MM.1S (cell line): ENCODE measurements around the gene SIX3.

Source experiments
- DNase-seq: peaks from one replicate; pipeline ENCODE4 v3.0.0-alpha.2; 2015
- H2AFZ ChIP-seq: fragments of 300-600 bp; sonication (generic); 2 replicates; pipeline ENCODE4 v1.6.0; 2016; ENCODE audit warnings: antibody characterized with exemption, low read length
- H3F3A ChIP-seq: fragments of 300-600 bp; sonication (generic); 2 replicates; pipeline ENCODE4 v1.6.1; 2016; ENCODE audit warnings: mild to moderate bottlenecking, antibody characterized with exemption, low read length, moderate library complexity, mixed read lengths; ENCODE audit not compliant: insufficient read depth
- H3K27ac ChIP-seq: fragments of 300-600 bp; sonication (generic); 2 replicates; pipeline ENCODE4 v1.5.1; 2016; ENCODE audit warnings: mild to moderate bottlenecking, low read length
- H3K27me3 ChIP-seq: fragments of 300-600 bp; sonication (generic); replicated peaks from 2 replicates; pipeline ENCODE4 v1.6.0; 2016; ENCODE audit warnings: low read length; ENCODE audit not compliant: insufficient read depth
- H3K36me3 ChIP-seq: fragments of 300-600 bp; sonication (generic); replicated peaks from 2 replicates; pipeline ENCODE4 v1.6.1; 2016; ENCODE audit warnings: mild to moderate bottlenecking, low read length, mixed read lengths; ENCODE audit not compliant: insufficient read depth
- H3K4me1 ChIP-seq: fragments of 300-600 bp; sonication (generic); 2 replicates; pipeline ENCODE4 v1.6.1; 2016; ENCODE audit warnings: low read length, mixed read lengths
- H3K4me2 ChIP-seq: fragments of 300-600 bp; sonication (generic); 2 replicates; pipeline ENCODE4 v1.6.0; 2016; ENCODE audit warnings: low read depth, low read length
- H3K4me3 ChIP-seq: fragments of 300-600 bp; sonication (generic); 2 replicates; pipeline ENCODE4 v1.5.1; 2016; ENCODE audit warnings: low read length, mixed read lengths
- H3K79me2 ChIP-seq: fragments of 300-600 bp; sonication (generic); 2 replicates; pipeline ENCODE4 v1.6.1; 2016; ENCODE audit warnings: mixed run types, low read length, mixed read lengths
- H3K9ac ChIP-seq: fragments of 300-600 bp; sonication (generic); 2 replicates; pipeline ENCODE4 v1.6.1; 2016; ENCODE audit warnings: low read length, mixed read lengths
- H3K9me2 ChIP-seq: fragments of 300-600 bp; sonication (generic); replicated peaks from 2 replicates; pipeline ENCODE4 v1.6.1; 2016; ENCODE audit warnings: mild to moderate bottlenecking, low read length, mixed read lengths; ENCODE audit not compliant: insufficient read depth
- H3K9me3 ChIP-seq: fragments of 300-600 bp; sonication (generic); replicated peaks from 2 replicates; pipeline ENCODE4 v1.6.1; 2016; ENCODE audit warnings: mild to moderate bottlenecking, low read length, mixed read lengths; ENCODE audit not compliant: insufficient read depth
- H4K20me1 ChIP-seq: fragments of 300-600 bp; sonication (generic); 2 replicates; pipeline ENCODE4 v1.6.1; 2016; ENCODE audit warnings: mild to moderate bottlenecking, low read length, moderate library complexity, mixed read lengths; ENCODE audit not compliant: insufficient read depth
- CTCF ChIP-seq: fragments of 300-600 bp; sonication (generic); IDR thresholded peaks from 2 replicates; pipeline ENCODE4 v1.5.1; 2016; ENCODE audit warnings: antibody characterized with exemption, low read length, mixed read lengths
- EZH2 ChIP-seq: fragments of 300-600 bp; sonication (generic); optimal IDR thresholded peaks from 2 replicates; pipeline ENCODE3; 2017; ENCODE audit warnings: low read depth, mild to moderate bottlenecking, antibody characterized with exemption, low read length, mixed read lengths
- EZH2phosphoT487 ChIP-seq: fragments of 300-600 bp; sonication (generic); IDR thresholded peaks from 2 replicates; pipeline ENCODE4 v1.6.1; 2018; ENCODE audit warnings: antibody characterized with exemption, low read length

Gene SIX3

GRCh38 chr2:44981714-44982108, 40.2 kb downstream of the SIX3 start:
- Histone ChIP-seq H2AFZ (no peak overlapping the region), H3F3A (no peaks in the 10 kb centered on the region), H3K9me3 (no peaks in the 10 kb centered on the region), H3K27me3 (no peaks in the 10 kb centered on the region), H3K4me1 (no peaks in the 10 kb centered on the region), H3K9ac (no peak overlapping the region), H3K27ac (no peak overlapping the region), H3K4me2 (peak overlapping the region; percentile 4; the same call in 1 of the 2 replicates), H3K36me3 (no peaks in the 10 kb centered on the region), H4K20me1 (no peaks in the 10 kb centered on the region), H3K79me2 (no peaks in the 10 kb centered on the region), H3K4me3 (no peak overlapping the region), H3K9me2 (no peaks in the 10 kb centered on the region)
- DNase-seq = peak; percentile 61
- no peak for TF ChIP-seq EZH2
- TF ChIP-seq EZH2phosphoT487 = no peak
- TF ChIP-seq CTCF = peak; percentile 85

DNA sequence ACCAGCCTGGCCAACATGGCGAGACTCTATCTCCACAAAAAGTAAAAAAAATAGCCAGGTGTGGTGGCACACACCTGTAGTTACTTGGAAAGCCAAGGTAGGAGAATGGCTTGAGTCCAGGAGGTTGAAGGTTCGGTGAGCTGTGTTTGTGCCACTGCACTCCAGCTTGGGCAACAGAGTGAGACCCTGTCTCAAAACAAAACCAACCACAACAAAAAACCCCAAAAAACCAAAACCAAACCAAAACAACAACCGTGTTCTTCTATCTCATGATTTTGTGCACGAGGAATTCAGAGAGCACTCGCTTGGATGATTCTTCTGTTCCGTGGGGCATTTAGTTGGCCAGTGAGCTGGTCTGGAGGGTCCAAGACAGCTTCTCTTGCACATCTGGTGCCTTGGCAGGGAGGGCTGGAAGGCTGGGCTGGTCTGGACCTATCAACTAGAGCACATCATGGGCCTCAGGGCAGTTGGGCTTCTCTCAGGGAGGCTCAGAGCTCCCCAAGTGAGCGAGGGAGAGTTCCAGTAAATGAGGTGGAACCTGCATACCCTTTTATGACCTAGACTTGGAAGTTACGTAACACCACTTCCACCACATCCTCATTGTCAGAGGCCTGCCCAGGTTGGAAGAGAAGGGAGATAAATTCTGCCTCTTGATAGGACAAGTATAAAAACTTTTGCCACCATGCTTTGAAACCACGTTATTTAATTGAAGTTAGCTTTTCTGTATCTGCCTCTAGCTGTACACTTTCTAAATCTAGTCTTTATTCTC, 42.5 kb downstream of the SIX3 start:
- Histone ChIP-seq H2AFZ (no peak overlapping the region), H3K9me3 (no peaks in the 10 kb centered on the region), H4K20me1 (no peaks in the 10 kb centered on the region), H3K4me1 (no peaks in the 10 kb centered on the region), H3K27ac (no peak overlapping the region), H3F3A (no peaks in the 10 kb centered on the region), H3K9me2 (no peaks in the 10 kb centered on the region), H3K79me2 (no peaks in the 10 kb centered on the region), H3K27me3 (no peaks in the 10 kb centered on the region), H3K4me2 (no peak overlapping the region), H3K4me3 (no peak overlapping the region), H3K36me3 (no peaks in the 10 kb centered on the region), H3K9ac (no peak overlapping the region)
- no peak for DNase-seq
- no peak for TF ChIP-seq EZH2
- no peak for TF ChIP-seq CTCF
- no peak for TF ChIP-seq EZH2phosphoT487

DNA sequence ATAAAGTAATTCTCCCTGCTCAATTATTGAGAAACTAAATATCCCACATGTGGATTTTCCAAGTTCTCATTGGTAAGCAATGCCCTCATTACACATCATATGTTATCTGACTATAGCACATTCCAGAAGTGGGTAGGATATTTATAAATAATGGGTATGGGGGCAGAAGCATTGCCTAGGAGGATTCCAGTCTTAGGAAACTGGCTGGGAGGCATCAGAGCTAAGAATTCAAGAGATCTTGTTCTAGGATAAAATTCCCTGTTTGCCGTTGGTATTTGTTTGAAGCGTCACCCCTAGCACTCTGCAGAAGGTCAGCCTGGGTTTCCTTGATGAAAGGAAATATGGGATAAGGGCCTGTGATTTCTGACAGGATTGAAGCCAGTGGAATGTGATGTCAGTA, 47.7 kb downstream of the SIX3 start:
- Histone ChIP-seq H3K27me3 (no peaks in the 10 kb centered on the region), H3K4me1 (no peaks in the 10 kb centered on the region), H3F3A (no peaks in the 10 kb centered on the region), H3K9ac (no peak overlapping the region), H3K36me3 (no peaks in the 10 kb centered on the region), H3K27ac (no peak overlapping the region), H3K9me2 (no peaks in the 10 kb centered on the region), H3K4me3 (no peak overlapping the region), H3K79me2 (no peaks in the 10 kb centered on the region), H4K20me1 (no peaks in the 10 kb centered on the region), H3K4me2 (no peak overlapping the region), H3K9me3 (no peaks in the 10 kb centered on the region), H2AFZ (no peak overlapping the region)
- no peak for DNase-seq
- TF ChIP-seq CTCF (no peak), EZH2phosphoT487 (no peak), EZH2 (no peak)
